Right lung (tissue), 5 donors: Measurements from ENCODE around the gene LRRTM2. TPM values are rescaled to one million over a fixed set of nuclear protein-coding genes. Genes with fewer than 3 reads are reported as not detected.

Experiments used
- DNase-seq, 2 donors: peaks; one replicate each; pipeline ENCODE4 v3.0.0-alpha.2; 2013
- polyA plus RNA-seq, 5 donors: library from polyadenylated mRNA; unstranded; fragments of 120-200 nt; gene quantifications; one replicate each; pipeline versions ENCODE4 v1.2.1 to v1.2.3, GENCODE V29; 2013; ENCODE audit warnings: inconsistent platforms in 1 of 5, low replicate concordance in 1 of 5; ENCODE audit not compliant: insufficient read length in 5 of 5, insufficient read depth in 1 of 5

LRRTM2 gene
- polyA plus RNA-seq, 5 donors: 0.50 to 2.2 (median 1.2) TPM

DNA sequence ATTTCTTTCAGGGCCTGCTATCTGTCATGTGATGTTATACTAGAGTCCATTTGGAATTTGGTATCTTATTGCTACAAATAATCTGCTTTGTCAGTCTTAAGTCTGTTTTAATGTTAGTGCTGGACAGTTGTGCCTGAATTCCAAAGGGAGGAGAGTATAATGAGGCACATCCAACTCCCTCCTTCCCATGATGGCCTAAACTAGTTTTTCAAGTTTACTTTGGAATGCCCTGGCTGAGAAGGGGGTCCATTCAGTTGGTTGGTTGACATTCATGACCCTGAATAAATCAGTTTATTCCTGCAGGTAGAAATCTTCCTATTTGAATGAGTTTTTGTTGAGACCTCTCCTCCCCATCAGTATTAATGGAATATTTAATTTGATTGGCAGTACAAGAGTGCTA is 9.4 kb upstream of the LRRTM2 start:
- DNase-seq: no peak

DNA sequence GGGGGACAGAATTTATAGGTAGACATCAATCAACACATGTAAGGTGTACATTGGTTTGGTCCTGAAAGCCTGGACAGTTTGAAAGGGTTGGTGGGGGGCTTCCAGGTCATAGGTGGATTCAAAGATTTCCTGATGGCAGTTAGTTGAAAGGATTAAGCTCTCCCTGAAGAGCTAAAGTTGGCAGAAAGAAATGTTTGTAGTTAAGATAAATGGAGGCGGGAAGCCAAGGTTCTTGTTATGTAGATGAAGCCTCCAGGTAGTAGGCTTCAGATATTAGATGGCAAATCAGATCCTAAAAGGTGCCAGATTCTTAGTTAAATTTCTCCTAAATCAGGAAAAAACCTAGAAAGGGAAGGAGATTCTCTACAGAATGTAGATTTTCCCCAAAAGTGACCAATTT is 9.0 kb upstream of the LRRTM2 start:
- no peak for DNase-seq

DNA sequence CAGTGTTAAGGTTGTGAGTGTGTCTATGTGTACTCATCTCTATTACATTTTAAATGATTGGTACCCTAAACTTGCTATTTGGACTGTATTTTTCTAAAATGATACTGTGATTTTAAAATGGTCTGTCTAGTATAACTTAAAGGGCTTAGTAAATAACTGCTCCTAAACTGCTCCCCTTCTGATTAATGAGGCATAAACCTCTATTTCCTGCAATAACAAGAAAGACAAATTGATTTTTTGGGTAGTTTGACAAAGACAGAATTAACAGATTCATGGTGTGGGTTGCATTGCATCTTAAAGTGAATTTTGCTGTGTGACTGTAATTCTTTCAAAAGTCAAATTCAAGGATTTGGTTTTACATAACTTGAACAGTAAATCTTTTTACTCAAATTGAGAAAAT is 8.1 kb upstream of the LRRTM2 start:
- no peak for DNase-seq

DNA sequence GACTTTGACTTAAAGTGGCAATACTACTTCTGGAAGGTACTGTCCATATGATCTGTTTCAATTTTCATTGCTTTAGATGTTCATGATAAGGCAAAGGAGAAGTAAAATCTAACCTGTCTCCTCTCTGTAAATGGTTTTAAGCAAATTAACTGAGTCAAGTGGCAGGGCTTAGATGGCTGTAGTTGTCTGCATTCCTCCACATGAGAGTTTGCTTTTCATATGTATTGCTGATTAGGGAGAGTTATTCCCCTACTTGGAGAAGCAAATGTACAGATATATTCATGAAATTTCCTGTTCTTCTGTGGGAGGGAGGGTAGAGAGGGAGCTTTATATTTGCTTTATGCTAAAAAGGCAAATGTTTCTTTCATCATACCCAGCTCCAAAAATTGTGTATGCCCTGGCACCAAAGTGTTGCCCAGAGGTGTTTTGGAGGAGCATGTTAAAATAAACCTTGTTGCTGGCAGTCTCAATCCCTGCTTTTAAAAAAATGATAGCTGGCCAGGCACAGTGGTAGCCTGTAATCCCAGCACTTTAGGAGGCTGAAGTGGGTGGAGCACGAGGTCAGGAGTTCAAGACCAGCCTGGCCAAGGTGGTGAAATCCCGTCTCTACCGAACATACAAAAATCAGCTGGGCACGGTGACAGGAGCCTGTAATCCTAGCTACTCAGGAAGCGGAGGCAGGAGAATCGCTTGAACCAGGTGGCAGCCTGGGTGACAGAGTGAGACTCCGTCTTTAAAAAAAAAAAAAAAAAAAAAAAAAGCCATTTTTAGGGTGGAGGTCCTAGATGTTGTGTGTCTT is 3.5 kb upstream of the LRRTM2 start:
- no peak for DNase-seq

DNA sequence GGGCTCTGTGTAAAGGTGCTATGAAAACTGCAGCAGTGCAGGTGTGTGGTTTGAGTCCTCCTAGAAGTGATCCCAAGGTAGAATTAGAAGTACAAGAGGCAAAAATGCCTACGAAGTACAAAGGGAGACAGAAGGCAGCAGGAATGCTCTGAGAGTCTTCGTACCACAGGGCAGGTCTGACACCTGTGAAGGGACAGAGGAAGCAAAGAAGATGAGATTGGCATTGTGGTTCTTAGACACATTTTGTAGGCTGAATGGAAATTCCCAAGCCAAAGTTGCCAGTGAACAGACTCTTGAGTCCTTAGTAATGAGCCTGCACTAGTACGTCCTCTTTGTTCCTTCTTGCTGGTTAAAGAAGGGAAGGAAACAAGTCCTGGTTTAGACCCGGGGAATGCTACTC is 1.7 kb upstream of the LRRTM2 start:
- no peak for DNase-seq

DNA sequence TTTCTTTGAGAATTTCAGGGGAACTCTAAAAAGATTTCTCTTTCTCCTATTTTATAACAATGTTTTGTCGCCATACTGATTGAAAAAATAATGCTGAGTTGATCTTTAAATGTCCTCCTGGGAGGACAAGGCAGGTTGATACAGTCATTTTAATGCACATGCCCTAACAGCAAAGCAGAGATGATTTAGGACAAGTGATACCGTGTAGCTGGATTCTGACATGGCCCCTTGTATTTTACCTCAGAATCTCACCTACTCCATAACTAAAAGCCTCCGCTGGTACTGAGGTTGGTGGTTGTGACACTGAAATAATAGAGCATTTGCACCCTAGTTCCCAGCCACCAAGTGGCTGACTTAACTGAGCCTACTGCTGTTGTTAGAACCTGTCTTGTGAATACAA is 811 bp upstream of the LRRTM2 start:
- no peak for DNase-seq

DNA sequence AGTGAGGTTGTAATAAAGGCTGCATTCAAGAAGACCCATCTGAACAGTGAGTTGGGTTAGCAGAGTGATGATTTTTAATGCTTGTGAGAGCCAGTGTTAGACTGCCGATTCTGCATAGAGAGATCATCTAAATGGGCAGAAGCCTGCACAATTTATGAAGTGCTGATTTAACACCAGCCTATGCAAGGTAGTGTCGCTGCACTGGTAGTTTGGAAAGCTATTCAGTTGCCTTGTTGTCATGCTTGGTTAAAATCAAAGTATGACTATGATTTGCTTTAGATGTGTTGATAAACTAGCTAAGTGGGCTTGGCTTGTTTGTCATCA is 379 bp upstream of the LRRTM2 start:
- DNase-seq: no peak

DNA sequence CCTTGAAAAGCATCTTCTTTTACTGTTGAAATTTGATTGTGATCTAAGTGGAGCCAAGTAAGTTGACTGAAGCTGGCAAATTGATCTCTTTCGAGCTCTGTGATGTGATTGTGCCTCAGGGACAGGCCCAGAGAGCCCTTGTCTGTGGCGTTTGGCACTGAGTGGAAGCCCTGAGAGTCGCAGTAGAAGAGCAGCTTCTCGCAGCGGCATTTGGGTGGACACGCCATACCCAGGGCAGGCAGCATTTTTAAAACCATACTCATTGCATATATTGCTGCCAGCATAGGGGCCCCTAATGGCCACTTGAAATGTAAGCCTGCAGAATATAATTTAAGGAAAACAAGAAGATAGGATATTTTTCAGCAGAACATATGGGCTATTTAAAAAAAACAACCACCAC is 894 bp downstream of the LRRTM2 start:
- DNase-seq: no peak

DNA sequence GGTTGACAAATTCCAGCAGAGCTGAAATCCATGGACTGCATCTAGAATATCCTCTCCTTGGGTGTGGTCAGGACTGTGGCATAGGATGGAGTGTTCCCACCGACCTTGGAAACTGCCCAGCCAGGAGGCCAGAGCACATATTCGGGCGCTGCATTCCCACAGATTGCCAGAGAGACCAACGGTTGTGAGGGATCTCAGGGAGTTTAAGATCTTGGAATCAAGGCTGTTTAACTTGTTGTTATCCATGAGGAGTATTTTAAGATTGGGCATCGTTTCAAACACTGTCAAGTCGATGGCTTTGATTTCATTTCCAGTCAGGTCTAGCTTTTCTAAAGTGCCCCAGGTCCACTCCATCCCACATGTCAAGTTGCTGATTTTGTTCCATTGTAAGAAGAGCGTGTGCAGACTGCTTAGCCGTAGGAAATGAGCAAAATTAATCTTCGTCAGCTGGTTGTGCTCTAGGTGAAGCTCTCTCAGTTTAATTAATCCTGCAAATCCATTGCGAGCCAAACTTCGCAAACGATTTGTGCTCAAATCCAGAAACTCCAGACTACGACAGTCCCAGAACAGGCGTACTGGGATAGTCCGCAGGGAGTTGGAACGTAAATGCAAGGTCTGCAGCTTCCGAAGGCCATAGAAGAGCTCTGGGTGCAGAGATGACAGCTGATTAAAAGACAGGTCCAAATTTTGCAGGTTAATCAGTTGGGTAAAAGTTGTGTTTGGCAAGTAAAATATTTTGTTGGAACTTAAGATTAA is 1.5 kb downstream of the LRRTM2 start:
- DNase-seq: no peak

DNA sequence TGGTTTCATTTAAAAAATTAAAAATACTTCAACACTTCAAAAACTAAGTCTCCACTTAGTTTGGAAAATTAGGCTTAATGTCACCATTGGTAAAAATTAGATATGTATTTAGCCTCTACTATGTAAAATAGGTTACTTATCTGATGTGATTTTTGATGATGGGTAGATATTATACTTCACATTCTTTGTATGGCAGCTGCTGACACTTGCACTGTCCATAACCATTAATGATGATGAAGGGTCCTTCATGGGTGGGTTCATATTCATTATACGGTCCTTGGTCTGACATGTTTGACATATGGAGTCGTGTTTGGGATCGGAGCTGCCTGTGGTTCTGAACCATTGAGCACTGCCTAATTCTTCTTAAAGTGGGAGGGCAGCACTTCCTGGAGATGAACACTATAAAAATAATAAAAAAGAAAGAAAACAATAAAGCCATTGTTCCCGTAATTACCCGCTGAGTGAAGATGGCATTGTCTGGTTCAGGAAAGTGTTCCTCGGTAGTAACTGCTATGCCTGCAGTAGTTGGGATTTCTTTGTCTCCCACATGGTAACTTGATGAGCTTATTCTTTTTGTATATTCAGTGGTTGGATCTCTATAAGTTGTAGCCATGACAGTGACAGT is 2.2 kb downstream of the LRRTM2 start:
- DNase-seq: no peak

DNA sequence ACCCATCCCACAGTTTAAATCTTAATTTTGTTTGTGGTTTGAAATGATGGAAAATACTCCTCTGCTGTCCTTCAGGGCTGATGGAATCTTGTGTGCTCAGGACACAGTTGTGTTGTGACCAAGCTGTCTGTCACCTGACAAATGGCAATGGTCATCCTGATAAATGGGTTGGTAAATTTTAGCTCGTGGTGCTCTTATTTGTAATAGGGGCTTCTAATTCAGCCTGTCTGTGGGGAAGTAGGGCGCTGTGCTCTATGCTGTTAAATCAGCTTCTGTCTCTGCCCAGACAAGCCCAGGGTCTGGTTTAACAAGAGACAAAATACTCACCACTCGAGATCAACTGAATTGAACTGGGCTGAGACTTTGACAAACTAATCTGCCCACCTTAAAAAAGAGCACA is 4.5 kb downstream of the LRRTM2 start:
- DNase-seq: no peak

DNA sequence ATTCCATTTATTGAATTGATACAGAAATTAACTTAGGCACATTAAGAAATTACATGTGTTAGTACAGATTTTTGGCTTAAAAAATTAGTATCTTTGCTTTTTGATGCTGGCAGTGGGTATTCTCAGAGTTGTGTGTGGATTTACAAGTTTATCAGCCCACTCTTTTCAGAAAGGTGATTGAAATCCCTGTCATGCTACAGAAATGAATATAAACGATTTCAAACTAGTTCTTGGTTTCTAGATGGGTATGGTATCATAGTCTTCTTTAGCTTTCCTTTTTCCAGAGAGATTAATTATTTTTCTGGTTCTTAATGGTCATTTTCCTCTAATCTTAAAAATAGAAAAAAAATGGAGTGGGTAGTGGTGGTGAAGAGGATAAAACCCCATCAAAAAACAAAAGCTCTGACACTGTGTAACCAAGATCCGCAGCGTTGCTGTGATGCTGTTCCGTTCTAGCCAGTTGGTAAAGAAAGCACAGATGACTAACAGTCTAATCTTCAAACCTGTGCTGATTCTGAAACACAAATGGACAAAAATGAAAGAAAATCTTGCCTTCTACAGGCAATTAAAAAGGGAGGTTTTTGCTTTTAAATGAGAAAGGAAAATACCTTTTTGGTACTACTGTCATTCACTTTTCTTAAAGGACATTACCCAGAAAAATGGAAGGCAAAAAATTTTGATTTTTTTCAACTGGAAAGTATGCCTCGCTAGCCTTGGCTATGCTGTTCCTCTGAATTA is 5.2 kb downstream of the LRRTM2 start:
- no peak for DNase-seq

DNA sequence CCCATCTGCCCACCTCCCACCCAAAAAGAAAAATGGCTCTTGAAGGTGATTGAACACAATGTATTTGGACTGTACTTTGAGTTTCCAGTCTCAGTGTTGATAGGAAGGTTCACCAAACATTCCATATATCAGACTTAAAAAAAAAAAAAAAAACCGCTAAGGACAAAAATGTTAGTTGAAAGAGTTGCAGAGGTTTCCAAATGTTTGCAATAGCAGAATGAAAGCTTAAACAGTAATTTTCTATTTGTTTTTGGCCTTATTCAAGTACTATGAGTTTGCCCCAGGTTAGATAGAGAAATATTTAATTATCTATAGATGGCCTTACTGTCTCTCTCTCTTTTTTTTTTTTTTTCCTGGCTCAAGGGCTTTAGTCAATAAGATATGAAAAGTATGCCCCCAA is 6.1 kb downstream of the LRRTM2 start:
- no peak for DNase-seq

DNA sequence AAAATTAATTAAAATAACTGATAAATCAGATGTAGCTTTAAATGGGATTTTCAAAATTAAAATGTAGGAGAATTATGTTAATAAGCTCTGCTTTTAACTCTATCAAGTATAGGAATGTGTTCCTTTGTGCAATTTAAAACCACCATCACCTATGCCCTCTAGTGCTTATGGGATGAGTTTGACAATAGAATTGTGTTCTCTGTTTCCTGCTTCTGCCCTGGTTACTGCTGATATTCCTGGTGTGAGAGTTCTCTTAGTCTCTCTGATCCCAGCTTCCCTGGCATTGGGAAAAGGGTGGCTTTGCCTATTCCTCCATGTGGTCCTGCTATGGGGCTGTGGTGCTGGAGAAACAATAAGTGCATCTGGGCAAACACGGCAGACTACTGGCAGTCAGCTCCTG is 8.1 kb downstream of the LRRTM2 start:
- no peak for DNase-seq

DNA sequence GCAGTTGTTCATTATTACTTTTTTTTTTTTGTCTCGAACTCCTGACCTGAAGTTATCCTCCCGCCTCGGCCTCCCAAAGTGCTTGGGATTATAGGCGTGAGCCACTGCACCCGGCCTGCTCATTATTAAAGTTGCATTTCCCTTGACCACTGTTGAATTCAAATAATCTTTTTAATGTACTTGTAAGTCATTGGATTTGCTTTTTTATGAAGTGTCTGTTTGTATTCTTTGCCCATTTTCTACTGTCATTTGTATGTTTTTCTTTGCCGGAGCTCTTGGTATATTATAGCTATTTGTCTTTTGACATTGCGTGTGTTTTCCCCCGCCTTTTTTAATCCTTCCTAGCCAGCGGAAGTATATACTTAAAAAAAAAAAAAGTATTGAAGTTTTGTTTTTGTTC is 22.0 kb downstream of the LRRTM2 start:
- no peak for DNase-seq

DNA sequence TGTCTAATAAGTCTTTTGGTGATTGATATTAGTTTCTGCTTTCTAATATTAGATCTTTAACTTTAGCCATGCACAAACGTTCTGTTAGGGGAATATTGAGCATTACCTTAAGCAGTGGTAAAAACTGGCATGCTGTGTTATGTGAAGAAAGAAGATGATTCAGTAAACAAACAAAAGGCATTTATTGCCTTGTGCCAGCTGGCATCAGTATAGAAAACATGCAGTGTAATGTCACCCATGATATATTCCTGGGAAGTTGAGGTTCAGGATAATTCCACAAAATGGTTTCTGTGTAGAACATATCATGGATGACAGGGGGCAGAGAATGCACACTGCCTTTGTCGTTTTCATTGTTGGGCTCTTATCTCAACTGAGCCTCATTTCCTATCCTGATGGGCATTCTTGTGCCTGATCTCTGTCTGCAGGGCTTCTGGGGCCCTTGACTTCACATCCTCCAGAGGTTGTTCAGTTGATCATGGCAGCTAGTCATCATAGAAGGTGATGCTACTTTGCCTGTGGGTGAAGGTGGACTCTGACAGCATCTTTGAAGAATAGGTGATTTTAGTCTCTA is 24.2 kb downstream of the LRRTM2 start:
- no peak for DNase-seq

DNA sequence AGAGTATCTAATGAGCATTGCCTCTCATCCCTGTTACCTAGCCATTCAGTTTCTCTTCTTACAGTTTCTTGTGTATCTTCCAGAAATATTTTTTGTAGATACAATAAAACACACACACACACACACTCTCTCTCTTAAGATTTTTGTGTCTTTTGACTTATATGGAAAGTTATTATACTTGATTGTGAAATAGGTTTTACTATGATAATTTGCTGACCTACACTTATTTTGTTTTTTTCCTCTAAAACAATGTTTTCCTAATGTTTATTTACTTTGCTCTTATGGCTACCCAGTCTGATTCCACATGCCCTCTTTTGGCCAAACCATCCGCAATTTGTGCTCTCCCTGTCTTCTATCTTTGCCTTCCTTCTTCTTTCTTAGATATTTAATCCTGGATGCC is 25.3 kb downstream of the LRRTM2 start:
- peak in 1 of 2 donors; percentile 23 for DNase-seq

DNA sequence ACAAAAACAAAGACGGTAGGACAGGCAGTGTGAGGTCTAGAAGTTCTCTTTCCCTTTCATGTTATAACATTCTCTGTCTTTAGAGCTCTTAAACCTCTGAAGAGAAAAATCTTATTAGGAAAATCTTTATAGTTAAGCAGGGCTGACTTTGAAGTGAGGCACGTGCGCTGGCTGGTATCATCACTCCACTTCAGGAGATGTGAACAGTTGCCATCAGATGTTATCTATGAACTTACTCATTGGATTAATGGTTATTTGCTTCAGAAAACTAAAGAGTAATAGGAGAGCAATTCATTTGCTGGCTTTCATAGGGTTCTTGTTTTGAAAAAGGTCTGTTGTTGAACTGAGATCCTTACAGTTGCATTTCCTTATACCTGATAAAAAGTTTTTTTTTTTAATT is 25.7 kb downstream of the LRRTM2 start:
- no peak for DNase-seq

DNA sequence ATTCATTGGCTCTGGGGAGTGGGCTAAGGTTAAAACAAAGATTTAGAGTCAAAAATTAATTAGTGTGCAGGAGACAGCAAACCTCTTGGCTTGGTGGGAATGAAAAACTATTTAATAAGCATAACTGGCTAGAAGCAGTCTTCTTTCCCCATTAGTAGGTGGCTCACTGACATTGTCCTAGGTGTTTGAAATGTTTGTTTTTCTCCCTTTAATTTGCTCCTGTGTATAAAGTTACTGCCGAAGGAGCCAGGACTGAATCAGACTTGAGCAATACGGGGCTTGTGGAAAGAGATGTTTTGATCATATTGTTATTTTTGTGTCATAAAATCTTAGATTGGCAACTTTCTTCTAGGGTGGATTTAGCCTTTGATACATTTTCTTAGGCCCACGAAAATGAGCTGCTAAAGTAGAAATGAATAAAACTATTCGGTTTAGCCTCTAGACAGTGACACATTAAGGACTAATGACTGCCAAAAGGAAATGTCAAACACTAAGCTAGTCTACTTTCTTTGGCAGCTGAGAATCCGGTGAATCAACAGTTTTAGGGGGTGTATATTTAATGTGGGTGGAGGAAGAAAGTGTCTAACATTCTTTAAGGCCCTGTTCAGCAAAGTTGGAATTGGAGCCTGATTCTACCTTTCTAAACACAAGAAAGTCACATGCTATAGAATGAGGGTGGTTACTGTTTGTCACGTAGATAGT is 30.2 kb downstream of the LRRTM2 start:
- DNase-seq: peak in 1 of 2 donors; percentile 6

DNA sequence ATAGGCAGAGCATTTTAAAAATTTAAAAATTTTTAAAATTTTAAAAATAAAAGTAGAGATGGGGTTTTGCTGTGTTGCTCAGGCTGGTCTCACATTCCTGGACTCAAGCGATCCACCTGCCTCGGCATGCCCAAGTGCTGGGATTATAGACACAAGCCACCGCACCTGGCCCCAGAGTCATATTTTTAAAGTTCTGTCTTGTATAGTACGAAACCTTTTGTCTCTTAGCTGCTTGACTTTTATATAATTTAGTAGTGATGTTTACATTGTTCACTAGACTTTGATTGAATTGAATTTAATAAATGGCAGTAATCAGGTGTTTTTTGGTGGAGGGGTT is 31.0 kb downstream of the LRRTM2 start:
- no peak for DNase-seq

DNA sequence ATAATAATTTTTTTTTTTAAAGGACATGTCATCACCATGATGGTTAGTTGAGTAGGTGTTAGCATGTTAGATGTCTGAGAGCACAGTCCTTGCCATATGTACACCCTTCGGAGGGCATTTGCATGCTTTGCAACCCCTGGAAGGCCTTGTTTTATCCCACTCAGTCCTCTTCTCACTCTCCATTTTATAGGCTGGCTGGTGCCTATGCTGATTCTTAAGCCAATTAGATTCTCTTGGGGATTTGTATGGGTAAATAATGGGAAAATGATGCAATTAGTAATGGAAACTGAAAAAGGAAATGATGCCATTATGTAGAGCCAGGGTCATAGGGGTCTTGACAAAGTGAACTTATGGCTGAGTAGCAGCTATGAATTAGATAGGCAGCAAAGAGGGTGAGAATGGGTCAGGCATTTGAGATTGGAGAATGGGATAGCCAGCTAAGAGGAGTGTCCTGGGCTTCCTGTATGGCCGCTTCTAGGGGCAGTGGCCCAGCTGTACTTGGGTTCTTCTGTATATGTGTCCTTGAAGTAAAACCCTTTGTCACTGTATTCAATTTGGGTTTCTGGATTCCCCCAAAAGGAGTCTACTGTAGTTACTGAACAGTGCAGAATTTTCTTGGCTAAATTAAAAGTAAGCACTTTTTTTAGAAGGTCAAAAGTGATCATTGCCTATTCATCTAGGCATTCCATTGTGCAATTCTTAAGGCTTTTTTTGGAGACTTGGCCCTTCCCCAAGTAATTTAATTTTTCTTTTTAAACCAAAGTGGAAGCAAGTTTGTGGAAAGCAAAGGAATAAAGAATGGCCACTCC is 31.6 kb downstream of the LRRTM2 start:
- DNase-seq: peak; percentile 21 to 34
